Esophagus muscularis mucosa (tissue), 4 donors: ENCODE measurements around the gene PRKACG. TPM values are rescaled to one million over a fixed set of nuclear protein-coding genes. Genes with fewer than 3 reads are reported as not detected.
A peak's percentile ranks its signal among the peaks of the same experiment; 100 is the strongest.

Experiments
- DNase-seq: peaks from one replicate; pipeline ENCODE4 v3.0.0-alpha.2; 2017; ENCODE audit errors: extremely low spot score
- H3K27ac ChIP-seq, 4 donors: fragments of 200-600 bp; sonication (generic); replicated peaks in 1 of 4; 1 replicate in 3 of 4; 2 replicates in 1 of 4; pipeline ENCODE4 v1.5.1; 2016 to 2019; ENCODE audit warnings: mild to moderate bottlenecking in 1 of 4
- H3K27me3 ChIP-seq, 4 donors: fragments of 200-600 bp; sonication (generic); one replicate each; pipeline versions ENCODE4 v1.5.1 to v1.6.0; 2016 to 2019
- H3K36me3 ChIP-seq, 4 donors: fragments of 200-600 bp; sonication (generic); one replicate each; pipeline ENCODE4 v1.5.1; 2016 to 2019
- H3K4me1 ChIP-seq, 4 donors: fragments of 200-600 bp; sonication (generic); one replicate each; pipeline ENCODE4 v1.5.1; 2016 to 2019
- H3K4me3 ChIP-seq, 4 donors: fragments of 200-600 bp; sonication (generic); 1 replicate in 2 of 4; 2 replicates in 2 of 4; pipeline ENCODE4 v1.5.1; 2016 to 2019; ENCODE audit warnings: mild to moderate bottlenecking in 4 of 4, moderate library complexity in 1 of 4
- H3K9me3 ChIP-seq, 4 donors: fragments of 200-600 bp; sonication (generic); 1 replicate in 3 of 4; 2 replicates in 1 of 4; pipeline ENCODE4 v1.5.1; 2016 to 2019
- CTCF ChIP-seq, 3 experiments: fragments of 200-600 bp in 2 of 3; fragments of 450-650 bp in 1 of 3; sonication (generic) in 2 of 3; IDR thresholded peaks; one replicate each; pipeline ENCODE4 v1.5.1; 2017 to 2019; ENCODE audit warnings: antibody characterized with exemption in 3 of 3, mild to moderate bottlenecking in 2 of 3, moderate library complexity in 1 of 3
- EP300 ChIP-seq: sonication (generic); formaldehyde crosslinking; IDR thresholded peaks from one replicate; pipeline ENCODE4 v1.6.1; 2017; ENCODE audit warnings: antibody characterized with exemption
- POLR2A ChIP-seq: fragments of 450-650 bp; IDR thresholded peaks from one replicate; pipeline ENCODE4 v1.6.1; 2017; ENCODE audit warnings: antibody characterized with exemption, moderate library complexity, mild to moderate bottlenecking, low read depth
- POLR2AphosphoS5 ChIP-seq, 2 donors: sonication (generic); formaldehyde crosslinking; IDR thresholded peaks; one replicate each; pipeline ENCODE4 v1.6.1; 2017; ENCODE audit warnings: antibody characterized with exemption in 2 of 2
- WGBS: methylation state at CpG from one replicate; pipeline ENCODE4 v1.1.5; 2018; 5-methylcytosine and 5-hydroxymethylcytosine counted together
- intact Hi-C: fragments of 100-400 bp; cut with DNase I; formaldehyde crosslinking; loops from one replicate; pipeline ENCODE4 v1.15.1; 2023
- total RNA-seq, 4 donors: library from RNA; depleted of rRNA; stranded (reverse); fragments of >200 nt; gene quantifications; one replicate each; pipeline versions ENCODE4 v1.1.0 to v1.2.1, GENCODE V29; 2016

Gene PRKACG
- total RNA-seq, 4 donors from 2014 or later, result not detected

- H3K9me3 ChIP-seq, result no peaks in the 10 kb centered on the region
- no peak overlapping the region for H3K27ac ChIP-seq
- no peaks in the 10 kb centered on the region for H3K36me3 ChIP-seq
- intact Hi-C loops, result no loop called here
- peaks cover 0 to 16% (median 2%) of the 10 kb centered on the region in 4 donors for H3K4me1 ChIP-seq
- no peaks in the 10 kb centered on the region for H3K27me3 ChIP-seq
- H3K4me3 ChIP-seq, result no peak overlapping the region
- no peak for TF ChIP-seq POLR2A
- TF ChIP-seq CTCF (IDR thresholded peaks at IDR 0.05), result no peak
- no peak for TF ChIP-seq EP300
- no peak for TF ChIP-seq POLR2AphosphoS5 (IDR thresholded peaks at IDR 0.05)
- 81% methylated on average over 7 of the region's 8 CpGs for WGBS
- no peak for DNase-seq
Observed at GRCh38 chr9:69001921-69002320, 12.0 kb downstream of the PRKACG start.

- H3K9me3 ChIP-seq, result no peaks in the 10 kb centered on the region
- H3K27ac ChIP-seq, result no peak overlapping the region
- H3K4me1 ChIP-seq, result peaks cover 0 to 16% (median 2%) of the 10 kb centered on the region in 4 donors
- intact Hi-C loops, result loop anchor here (5.0 to 10.0 kb wide), 2 partner anchors 295 to 417 kb away; partner anchors contain the start of gene PIP5K1B
- 32% methylated on average over 9 of the region's 10 CpGs for WGBS
- H3K27me3 ChIP-seq, result no peaks in the 10 kb centered on the region
- H3K4me3 ChIP-seq, result no peak overlapping the region
- no peaks in the 10 kb centered on the region for H3K36me3 ChIP-seq
- DNase-seq, result no peak
- TF ChIP-seq CTCF (IDR thresholded peaks at IDR 0.05), result peak; percentile 63 to 77 (median 68)
- no peak for TF ChIP-seq EP300
- TF ChIP-seq POLR2A, result no peak
- peak in 1 of 2 donors; percentile 15 for TF ChIP-seq POLR2AphosphoS5 (IDR thresholded peaks at IDR 0.05)
Observed at GRCh38 chr9:68999393-69000105, 14.4 kb downstream of the PRKACG start.

GRCh38 chr9:68998812-68999211 is 15.1 kb downstream of the PRKACG start:
- TF ChIP-seq POLR2AphosphoS5 (IDR thresholded peaks at IDR 0.05), result no peak
- no peak for TF ChIP-seq CTCF (IDR thresholded peaks at IDR 0.05)
- no peak for TF ChIP-seq POLR2A
- no peak for TF ChIP-seq EP300

GRCh38 chr9:68998385-68998784 is 15.5 kb downstream of the PRKACG start:
- Histone ChIP-seq H3K36me3 (no peaks in the 10 kb centered on the region), H3K27ac (no peak overlapping the region), H3K9me3 (no peaks in the 10 kb centered on the region), H3K27me3 (no peaks in the 10 kb centered on the region), H3K4me3 (no peak overlapping the region), H3K4me1 (peaks cover 0 to 16% (median 2%) of the 10 kb centered on the region in 4 donors)
- TF ChIP-seq CTCF (IDR thresholded peaks at IDR 0.05), result no peak
- no peak for TF ChIP-seq POLR2AphosphoS5 (IDR thresholded peaks at IDR 0.05)
- TF ChIP-seq EP300, result no peak
- no peak for TF ChIP-seq POLR2A
- intact Hi-C loops, result loop anchor here (5.0 to 10.0 kb wide), 2 partner anchors 294 to 416 kb away; partner anchors contain the start of gene PIP5K1B
- DNase-seq, result no peak
- 61% methylated on average over 4 of the region's 4 CpGs for WGBS

More at GRCh38 chr9:68998812-68999211, 15.1 kb downstream of the PRKACG start:
- no peaks in the 10 kb centered on the region for H3K36me3 ChIP-seq
- H3K27ac ChIP-seq, result no peak overlapping the region
- H3K4me3 ChIP-seq, result no peak overlapping the region
- H3K9me3 ChIP-seq, result no peaks in the 10 kb centered on the region
- peaks cover 0 to 16% (median 2%) of the 10 kb centered on the region in 4 donors for H3K4me1 ChIP-seq
- H3K27me3 ChIP-seq, result no peaks in the 10 kb centered on the region
- DNase-seq, result no peak
- 72% methylated on average over 5 of the region's 5 CpGs for WGBS
- intact Hi-C loops, result loop anchor here (5.0 to 10.0 kb wide), 2 partner anchors 294 to 417 kb away; partner anchors contain the start of gene PIP5K1B
